ENCODE results near the gene GRIK5. TPM values are rescaled to one million over a fixed set of nuclear protein-coding genes. Genes with fewer than 3 reads are reported as not detected.
"Not testable (repeated sequence)": the region's sequence is repeated elsewhere in the genome, so short reads cannot be mapped to it uniquely, and the experiment has no call there.

GRIK5 gene
- total RNA-seq, 1 donor from 2014 or later = 0.09 TPM

GRCh38 chr19:41995959-41996797 is 73.8 kb downstream of the GRIK5 start:
- no peaks in the 10 kb centered on the region for H3K9me3 Mint-ChIP-seq
- DNase-seq = no peak
- ChIA-PET POLR2A (no interaction called here), CTCF (no interaction called here)
- intact Hi-C loops (cut with micrococcal nuclease) = no loop called here
- H3K4me1 Mint-ChIP-seq = peaks cover 38% of the 10 kb centered on the region
- H3K4me3 Mint-ChIP-seq = no peak overlapping the region
- ATAC-seq (ENCODE audit: low read depth) = no peak
- H3K27ac Mint-ChIP-seq = no peak overlapping the region
- peaks cover 50% of the 10 kb centered on the region for H3K27me3 Mint-ChIP-seq
- no peak for TF ChIP-seq CTCF (IDR thresholded peaks at IDR 0.05)
- H3K36me3 Mint-ChIP-seq (ENCODE audit: low read depth) = no peaks in the 10 kb centered on the region

DNA sequence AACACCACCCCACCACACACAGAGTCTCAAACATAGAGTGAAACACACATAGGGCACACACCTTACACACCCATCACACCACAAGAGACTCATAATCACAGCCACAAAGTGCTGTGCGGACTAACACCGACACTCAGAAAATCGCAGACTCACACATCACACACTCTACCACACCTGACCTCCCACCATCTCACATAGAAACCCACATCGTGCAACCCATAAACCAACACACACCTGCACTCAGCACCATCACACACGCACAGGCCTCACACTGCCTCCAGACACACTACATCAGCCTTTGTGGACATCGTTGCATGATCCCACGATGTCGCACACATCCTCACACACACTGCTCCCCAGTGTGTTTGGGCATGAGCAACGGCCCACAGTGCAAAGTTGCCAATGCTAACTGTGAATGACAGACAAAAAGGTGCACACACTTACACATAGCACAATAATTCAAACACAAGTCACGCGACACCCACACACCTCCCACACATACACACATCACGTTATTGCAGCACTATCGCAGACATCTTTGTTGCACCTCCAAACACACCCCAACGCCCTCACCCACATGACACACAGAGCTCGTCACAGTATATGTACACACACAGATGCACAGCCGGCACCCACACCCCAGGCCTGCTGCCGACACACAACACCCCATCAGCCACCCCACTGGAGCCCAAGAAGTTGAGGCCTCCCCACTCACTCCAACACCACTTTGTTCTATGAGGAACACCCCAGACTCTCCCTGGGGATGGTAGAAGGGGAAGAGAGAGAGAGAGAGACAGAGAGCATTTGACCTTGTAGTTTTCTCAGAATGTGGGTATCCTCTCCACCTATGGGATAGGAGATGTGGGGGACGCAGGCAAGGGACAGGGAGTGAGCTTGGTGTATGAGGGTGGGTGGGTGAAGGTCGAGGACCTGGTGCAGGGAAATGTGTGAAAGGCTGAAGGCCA is 74.7 kb downstream of the GRIK5 start:
- no peaks in the 10 kb centered on the region for H3K9me3 Mint-ChIP-seq
- ATAC-seq (ENCODE audit: low read depth) (no peak), DNase-seq (no peak)
- H3K4me3 Mint-ChIP-seq = peak overlapping the region; percentile 48
- H3K36me3 Mint-ChIP-seq (ENCODE audit: low read depth) = no peaks in the 10 kb centered on the region
- intact Hi-C loops (cut with micrococcal nuclease) = no loop called here
- ChIA-PET CTCF (no interaction called here), POLR2A (no interaction called here)
- H3K4me1 Mint-ChIP-seq = peaks cover 38% of the 10 kb centered on the region
- peaks cover 42% of the 10 kb centered on the region for H3K27me3 Mint-ChIP-seq
- no peak for TF ChIP-seq CTCF (IDR thresholded peaks at IDR 0.05)
- H3K27ac Mint-ChIP-seq = no peak overlapping the region

DNA sequence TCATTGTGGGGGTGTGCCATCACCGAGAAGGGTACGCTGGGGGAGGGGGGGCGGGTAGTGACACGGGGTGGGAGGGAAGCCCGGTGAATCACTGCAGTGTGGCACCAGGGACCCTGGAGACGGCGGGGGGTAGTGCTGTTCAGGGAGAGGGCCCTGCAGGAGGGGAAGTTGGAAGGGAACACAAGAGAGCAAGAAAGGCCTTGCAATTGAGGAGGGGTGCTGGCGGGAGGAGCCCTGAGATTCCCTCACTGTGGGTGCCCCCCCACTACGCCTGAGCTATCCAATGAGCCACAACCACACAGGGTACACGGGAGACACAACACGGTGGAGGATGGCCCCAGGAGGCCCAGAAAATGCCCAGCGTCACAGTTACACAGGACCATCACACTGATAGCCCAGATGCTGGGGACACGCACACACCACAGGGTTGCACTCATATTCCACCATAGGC is 75.5 kb downstream of the GRIK5 start:
- no peaks in the 10 kb centered on the region for H3K9me3 Mint-ChIP-seq
- no peaks in the 10 kb centered on the region for H3K36me3 Mint-ChIP-seq (ENCODE audit: low read depth)
- H3K27ac Mint-ChIP-seq = no peak overlapping the region
- CTCF ChIA-PET = interaction anchor here (0.6 kb wide), 1 partner anchor 204 kb away, joined by 3 read pairs; no protein-coding TSS in a partner anchor
- H3K4me3 Mint-ChIP-seq = peak overlapping the region; percentile 48
- intact Hi-C loops (cut with micrococcal nuclease) = no loop called here
- peaks cover 37% of the 10 kb centered on the region for H3K4me1 Mint-ChIP-seq
- POLR2A ChIA-PET = interaction anchor here (0.6 kb wide), 1 partner anchor 376 kb away, joined by 7 read pairs; no protein-coding TSS in a partner anchor
- no peak for TF ChIP-seq CTCF (IDR thresholded peaks at IDR 0.05)
- H3K27me3 Mint-ChIP-seq = peaks cover 35% of the 10 kb centered on the region
- DNase-seq (no peak), ATAC-seq (ENCODE audit: low read depth) (peak; percentile 15)

DNA sequence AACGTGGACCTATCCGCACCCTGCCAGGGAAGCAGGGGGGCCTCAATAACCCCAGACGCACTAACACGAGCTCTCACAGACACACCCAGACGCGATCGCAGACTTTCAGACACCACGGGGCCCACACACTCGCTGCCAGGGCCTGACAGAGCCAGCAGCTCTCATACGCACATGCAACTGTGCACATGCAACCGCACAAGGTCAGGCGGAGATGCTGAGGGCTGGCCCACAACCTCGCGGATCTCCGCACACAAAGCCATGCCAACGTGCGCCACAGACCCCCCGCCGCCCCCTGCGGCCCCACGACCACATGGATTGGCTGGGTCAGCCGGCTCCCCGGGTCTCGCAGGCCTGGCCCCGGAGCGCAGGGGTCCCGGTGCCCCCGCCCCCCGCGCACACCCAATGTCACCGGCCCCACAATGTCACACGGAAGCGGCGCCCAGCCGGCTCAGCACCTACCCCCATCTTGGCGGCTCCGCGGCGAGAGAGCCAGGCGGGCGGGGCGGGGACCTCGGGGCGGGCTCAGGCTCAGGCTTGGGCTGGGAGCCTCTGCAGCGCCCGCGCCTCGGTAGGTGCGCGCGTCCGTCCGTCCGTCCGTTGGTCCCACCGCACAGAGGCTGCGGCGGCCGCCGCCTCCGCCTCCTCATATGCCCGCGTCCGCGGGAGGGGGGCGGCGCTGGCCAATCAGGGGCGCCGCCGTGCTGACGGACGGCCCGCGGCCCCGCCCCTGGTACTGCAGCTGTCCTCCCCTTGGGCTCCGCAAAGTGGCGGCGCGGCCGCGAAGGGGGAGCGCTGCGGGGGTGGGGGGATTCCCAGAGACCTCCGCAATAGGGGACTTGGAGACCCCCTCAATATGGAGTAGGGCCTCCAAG is 76.2 kb downstream of the GRIK5 start, which contains the start of gene ATP1A3:
Gene ATP1A3, minus strand, starts transcription at position 619 of the 872 bp plus-strand sequence. Its CDS starts 154 bp downstream, at position 465.
- CTCF ChIA-PET = interaction anchor here (0.6 kb wide), 1 partner anchor 203 kb away, joined by 3 read pairs; no protein-coding TSS in a partner anchor
- ATAC-seq (ENCODE audit: low read depth) = peak; percentile 85
- POLR2A ChIA-PET = interaction anchor here (0.6 kb wide), 1 partner anchor 377 kb away, joined by 7 read pairs; no protein-coding TSS in a partner anchor
- DNase-seq = peak; percentile 71
- intact Hi-C loops (cut with micrococcal nuclease) = no loop called here
- Mint-ChIP-seq H3K36me3 (ENCODE audit: low read depth) (no peaks in the 10 kb centered on the region), H3K4me3 (peak within 1 kb of the TSS; percentile 82), H3K27me3 (peaks cover 31% of the 10 kb centered on the region), H3K27ac (no peak within 1 kb of the TSS), H3K4me1 (peaks cover 34% of the 10 kb centered on the region), H3K9me3 (no peaks in the 10 kb centered on the region)
- TF ChIP-seq CTCF (IDR thresholded peaks at IDR 0.05) = no peak

- H3K36me3 Mint-ChIP-seq (ENCODE audit: low read depth); H3K9me3 Mint-ChIP-seq; CTCF ChIA-PET; intact Hi-C loops (cut with micrococcal nuclease); DNase-seq; ATAC-seq (ENCODE audit: low read depth); H3K4me3 Mint-ChIP-seq; H3K27ac Mint-ChIP-seq; POLR2A ChIA-PET: not testable (repeated sequence)
- H3K4me1 Mint-ChIP-seq = peaks cover 24% of the 10 kb centered on the region
- H3K27me3 Mint-ChIP-seq = peaks cover 23% of the 10 kb centered on the region
Observed at GRCh38 chr19:41991925-41992569, 78.0 kb downstream of the GRIK5 start.

Measured in activated B cell treated with CpG ODN at 0.5 μM for 24 hours (primary cell).